Effector CD8-positive, alpha-beta T cell (primary cell): Measurements from ENCODE around the gene NAT8.
"Not testable (repeated sequence)": the region's sequence is repeated elsewhere in the genome, so short reads cannot be mapped to it uniquely, and the experiment has no call there.

ENCODE experiments used
- DNase-seq: peaks from one replicate; lab custom pipeline; 2025; lab: John Stamatoyannopoulos, UW

The NAT8 gene

GRCh38 chr2:73636977-73637376 is 5.2 kb downstream of the NAT8 start:
- DNase-seq, result not testable (repeated sequence)

GRCh38 chr2:73630662-73631266 is 11.5 kb downstream of the NAT8 start:
- DNase-seq, result not testable (repeated sequence)

GRCh38 chr2:73628493-73628892 is 13.7 kb downstream of the NAT8 start:
- DNase-seq, result not testable (repeated sequence)

- DNase-seq, result not testable (repeated sequence)
These were observed 16.0 kb downstream of the NAT8 start for GRCh38 chr2:73626237-73626636.

DNA sequence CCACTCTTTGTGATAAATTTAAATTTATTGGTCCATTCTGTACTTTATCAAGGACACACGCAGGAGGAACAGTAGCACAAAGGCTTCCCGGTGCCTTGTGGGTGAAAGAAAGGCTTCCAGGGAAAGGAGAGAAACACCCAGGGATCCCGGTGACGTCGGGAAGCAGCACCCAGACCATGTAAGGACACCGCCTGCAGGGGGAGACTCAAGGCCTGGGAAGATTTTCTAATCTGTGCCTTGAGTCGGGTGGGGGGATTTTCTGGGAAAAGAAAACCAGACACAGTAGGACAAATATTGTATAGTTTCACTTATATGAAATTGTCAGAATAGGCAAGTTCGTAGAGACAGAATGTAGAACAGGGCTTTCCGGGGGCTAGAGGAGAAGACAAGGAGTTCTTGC is 17.6 kb downstream of the NAT8 start:
- DNase-seq, result not testable (repeated sequence)

DNA sequence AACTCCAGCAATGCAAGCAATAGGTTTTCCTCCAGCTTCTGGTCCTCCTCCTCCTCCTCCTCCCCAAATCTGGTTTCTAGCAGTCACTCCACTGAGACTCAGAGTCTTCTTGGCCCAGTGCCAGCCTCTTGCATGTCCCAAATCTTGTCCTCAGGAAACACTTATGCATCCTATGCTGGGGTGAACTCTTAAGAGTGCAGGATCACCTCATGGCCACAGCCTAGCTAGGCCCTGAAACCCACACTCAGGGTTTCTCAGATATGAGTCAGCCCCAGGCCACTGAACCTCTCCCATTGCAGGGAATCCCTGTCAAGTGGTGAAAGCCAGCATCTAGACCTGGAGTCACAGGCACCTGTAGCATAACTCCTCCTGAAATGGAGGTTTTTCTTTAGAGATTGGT is 18.2 kb downstream of the NAT8 start:
- DNase-seq, result not testable (repeated sequence)

DNA sequence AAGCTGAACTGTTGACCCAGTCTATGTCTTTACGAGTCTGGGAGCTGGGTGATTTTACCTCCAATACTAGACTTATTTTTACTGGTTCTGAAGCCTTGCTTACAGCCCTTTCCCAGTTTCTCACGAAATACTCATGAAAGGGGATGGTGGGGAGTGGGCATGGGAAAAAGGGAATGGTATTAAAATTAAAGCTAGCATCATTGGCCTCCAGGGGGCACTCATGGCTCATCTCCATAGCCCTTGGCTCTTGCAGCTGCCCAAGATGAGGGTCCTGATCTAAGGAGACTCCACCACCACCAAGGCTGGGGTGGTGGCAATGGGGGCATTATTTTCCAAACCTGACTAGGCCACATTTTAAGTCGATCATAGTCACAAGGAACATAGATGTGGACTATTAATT is 22.3 kb downstream of the NAT8 start:
- not testable (repeated sequence) for DNase-seq

GRCh38 chr2:73614997-73615396 is 27.2 kb downstream of the NAT8 start:
- no peak for DNase-seq

DNA sequence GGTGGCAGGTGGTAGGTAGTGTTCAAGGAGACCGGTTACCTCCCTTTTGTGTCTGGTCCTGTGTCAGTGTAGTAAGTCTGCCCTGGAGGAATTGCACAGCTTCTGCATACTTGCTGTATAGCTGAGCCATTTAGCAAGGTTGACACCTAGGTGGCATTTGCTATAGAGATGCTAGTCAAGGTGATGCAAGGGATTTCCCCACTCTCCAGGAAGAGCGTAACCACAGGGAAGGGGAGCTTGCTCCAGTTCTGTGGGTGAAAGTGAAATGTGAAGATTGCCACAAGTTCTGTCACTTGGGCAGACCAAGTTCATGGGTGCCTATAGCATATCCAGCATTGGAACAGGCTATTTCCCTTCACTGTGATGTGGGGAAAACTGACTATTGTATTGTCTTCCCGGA is 28.1 kb downstream of the NAT8 start:
- no peak for DNase-seq

DNA sequence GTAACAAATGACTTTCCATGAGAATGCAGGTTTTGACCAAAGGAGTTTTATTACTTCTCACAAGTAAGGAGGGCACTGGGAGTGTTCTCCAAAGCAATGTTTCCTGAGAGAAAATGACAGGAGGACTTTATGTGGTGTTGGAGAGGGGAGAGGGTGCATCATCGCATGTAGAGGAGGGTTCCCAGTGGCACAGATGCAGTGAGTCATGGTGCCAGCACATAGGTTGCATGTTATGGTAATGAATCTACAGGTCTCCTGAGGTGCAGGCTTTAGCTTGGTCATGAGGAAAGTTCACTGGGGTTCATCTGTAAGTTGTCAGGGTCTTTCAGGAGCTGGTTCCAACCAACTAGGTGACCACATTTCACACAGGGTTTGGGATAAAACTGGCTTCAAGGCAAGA is 30.4 kb downstream of the NAT8 start:
- DNase-seq, result no peak

- no peak for DNase-seq
These were observed 31.0 kb downstream of the NAT8 start for GRCh38 chr2:73611193-73611592.

DNA sequence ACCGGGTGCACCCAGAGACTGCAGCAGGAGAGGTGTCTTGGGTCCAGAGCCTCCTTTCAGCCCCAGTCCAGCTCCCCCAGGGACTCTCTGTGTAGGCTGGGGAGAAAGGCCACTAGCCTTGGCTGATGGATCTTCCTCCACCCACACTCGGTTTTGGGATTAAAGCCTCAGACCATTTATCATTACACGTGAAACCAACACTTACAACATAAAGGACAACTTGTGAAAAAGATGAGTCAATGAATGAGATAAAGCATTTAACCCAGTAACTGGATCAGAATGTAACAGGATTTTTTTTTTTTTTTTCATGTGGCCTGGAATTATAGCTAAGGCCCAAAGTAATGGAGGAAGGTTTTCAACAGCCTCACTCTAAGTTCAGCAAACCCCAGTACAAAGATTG is 32.1 kb downstream of the NAT8 start:
- no peak for DNase-seq

DNA sequence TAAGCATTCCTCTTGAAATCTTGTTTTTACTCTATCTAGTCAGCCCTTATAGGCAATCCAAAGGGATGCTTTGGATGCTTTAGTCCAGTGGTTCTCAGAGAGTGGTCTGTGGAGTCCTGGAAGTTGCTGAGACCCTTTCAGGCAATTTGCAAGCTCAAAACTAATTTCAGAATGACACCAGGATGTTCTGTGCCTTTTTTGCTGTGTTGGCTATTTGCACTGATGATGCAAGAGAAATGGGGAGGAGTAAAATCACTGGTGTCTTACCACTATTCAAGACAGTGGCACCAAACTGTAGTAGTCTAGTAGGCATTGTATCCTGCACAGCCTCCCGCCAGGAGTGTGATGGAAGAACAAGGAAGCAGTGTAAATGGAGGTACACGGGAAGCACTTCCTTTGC is 37.6 kb downstream of the NAT8 start:
- not testable (repeated sequence) for DNase-seq

- DNase-seq, result not testable (repeated sequence)
These were observed 39.1 kb downstream of the NAT8 start for GRCh38 chr2:73603099-73603588.

- DNase-seq, result no peak
These were observed 40.4 kb downstream of the NAT8 start for GRCh38 chr2:73601780-73602179.

DNA sequence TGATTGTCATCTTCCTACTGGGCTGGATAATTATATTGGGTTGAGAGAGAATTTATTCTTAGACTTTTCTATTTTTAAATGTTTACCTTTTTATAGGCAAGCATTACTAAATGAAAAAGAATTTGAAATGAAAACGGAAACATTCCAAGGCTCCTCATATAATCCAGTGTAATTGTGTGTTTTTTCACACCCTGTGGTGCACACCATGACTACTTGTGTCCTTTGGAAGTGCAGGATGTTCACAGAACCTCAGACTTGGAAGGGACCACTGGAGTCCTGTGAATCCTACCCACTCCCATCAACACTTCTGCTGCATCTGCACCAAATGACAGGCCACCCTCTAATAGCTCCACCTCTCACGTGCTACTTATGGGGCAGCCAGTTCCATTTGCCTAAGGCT is 48.0 kb downstream of the NAT8 start:
- no peak for DNase-seq

DNA sequence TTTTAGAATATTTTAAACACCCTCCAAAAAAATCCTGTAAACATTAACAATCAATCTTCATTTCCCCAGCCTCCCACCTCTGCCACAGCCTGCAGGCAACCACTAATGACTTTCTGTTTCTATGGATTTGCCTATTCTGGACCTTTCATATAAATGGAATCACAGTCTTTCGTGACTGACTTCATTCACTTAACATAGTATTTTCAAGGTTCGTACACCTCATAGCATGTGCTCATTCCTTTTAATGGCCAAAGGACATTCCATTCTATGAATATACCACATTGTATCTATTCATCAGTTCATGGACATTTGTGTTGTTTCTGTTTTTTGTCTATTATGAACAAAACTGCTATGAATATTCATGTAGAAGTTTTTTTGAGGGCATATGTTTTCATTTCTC is 48.5 kb downstream of the NAT8 start:
- no peak for DNase-seq
